Measurements from ENCODE around the gene HYCC1. TPM values are rescaled to one million over a fixed set of nuclear protein-coding genes. Genes with fewer than 3 reads are reported as not detected.
A peak's percentile ranks its signal among the peaks of the same experiment; 100 is the strongest.

The HYCC1 gene
- polyA plus RNA-seq, 1 donor (not counting 4 experiments of a cell fraction or from before 2014, with no cell fraction given): 35.8 TPM

- Histone ChIP-seq H3K4me2 (ENCODE audit: control insufficient read depth, extremely low read depth, insufficient read depth, low read depth, low read length) (peak overlapping the region; percentile 80), H4K20me1 (ENCODE audit: control insufficient read depth, extremely low read depth, insufficient read depth, low read length) (no peaks in the 10 kb centered on the region), H3K9me3 (ENCODE audit: control insufficient read depth, low read depth, low read length) (no peaks in the 10 kb centered on the region), H3K9me1 (ENCODE audit: control insufficient read depth, extremely low read depth, insufficient read depth, low read length) (no peaks in the 10 kb centered on the region), H3K79me2 (ENCODE audit: control insufficient read depth, insufficient read depth, low read length) (no peaks in the 10 kb centered on the region), H3K4me1 (ENCODE audit: control insufficient read depth, extremely low read depth, insufficient read depth, low read length) (peaks cover 36% of the 10 kb centered on the region), H3K27ac (ENCODE audit: control insufficient read depth, insufficient read depth, low read length) (peak overlapping the region; percentile 97), H3K27me3 (ENCODE audit: control insufficient read depth, extremely low read depth, insufficient read depth, low read length) (no peaks in the 10 kb centered on the region), H3K9ac (ENCODE audit: control insufficient read depth, extremely low read depth, insufficient read depth, low read length) (peak overlapping the region; percentile 59), H3K4me3 (ENCODE audit: control insufficient read depth in 2 of 3, extremely low read depth in 1 of 3, insufficient read depth in 2 of 3, low read depth in 1 of 3, low read length in 3 of 3) (peak overlapping the region in 1 of 3 experiments; percentile 27), H2AFZ (ENCODE audit: control insufficient read depth, low read length) (peak overlapping the region; percentile 85), H3K36me3 (ENCODE audit: control insufficient read depth in 2 of 2, extremely low read depth in 1 of 2, insufficient read depth in 2 of 2, low read length in 2 of 2) (no peaks in the 10 kb centered on the region)
- peak; percentile 88 for FAIRE-seq
- dilution Hi-C loops (cut with MboI; ENCODE audit: extremely low pct_ligation_motif_present, low sequenced_read_pairs): no loop called here
- TF ChIP-seq CTCF (optimal IDR thresholded peaks at IDR 0.05 in 1 of 3, IDR thresholded peaks at IDR 0.05 in 1 of 3, conservative IDR thresholded peaks at IDR 0.05 in 1 of 3; ENCODE audit: extremely low read depth in 1 of 3, insufficient read depth in 2 of 3, low read length in 3 of 3) (no peak), EZH2 (IDR thresholded peaks at IDR 0.05; ENCODE audit: low read length) (no peak)
- peak; percentile 78 for DNase-seq (ENCODE audit: low read depth, low spot score)
These were observed 6.9 kb upstream of the HYCC1 start for GRCh38 chr7:23020742-23021401.

- H3K27ac ChIP-seq (ENCODE audit: control insufficient read depth, insufficient read depth, low read length): no peak overlapping the region
- no peak overlapping the region for H3K4me2 ChIP-seq (ENCODE audit: control insufficient read depth, extremely low read depth, insufficient read depth, low read depth, low read length)
These were observed 4.8 kb upstream of the HYCC1 start for GRCh38 chr7:23018750-23019149.

More at GRCh38 chr7:23018750-23019149, 4.8 kb upstream of the HYCC1 start:
- Histone ChIP-seq H2AFZ (ENCODE audit: control insufficient read depth, low read length) (peak overlapping the region; percentile 49), H3K4me1 (ENCODE audit: control insufficient read depth, extremely low read depth, insufficient read depth, low read length) (peaks cover 40% of the 10 kb centered on the region), H4K20me1 (ENCODE audit: control insufficient read depth, extremely low read depth, insufficient read depth, low read length) (no peaks in the 10 kb centered on the region), H3K79me2 (ENCODE audit: control insufficient read depth, insufficient read depth, low read length) (no peaks in the 10 kb centered on the region), H3K9me1 (ENCODE audit: control insufficient read depth, extremely low read depth, insufficient read depth, low read length) (no peaks in the 10 kb centered on the region), H3K36me3 (ENCODE audit: control insufficient read depth in 2 of 2, extremely low read depth in 1 of 2, insufficient read depth in 2 of 2, low read length in 2 of 2) (no peaks in the 10 kb centered on the region), H3K4me3 (ENCODE audit: control insufficient read depth in 2 of 3, extremely low read depth in 1 of 3, insufficient read depth in 2 of 3, low read depth in 1 of 3, low read length in 3 of 3) (no peak overlapping the region), H3K27me3 (ENCODE audit: control insufficient read depth, extremely low read depth, insufficient read depth, low read length) (no peaks in the 10 kb centered on the region), H3K9ac (ENCODE audit: control insufficient read depth, extremely low read depth, insufficient read depth, low read length) (no peak overlapping the region), H3K9me3 (ENCODE audit: control insufficient read depth, low read depth, low read length) (no peaks in the 10 kb centered on the region)
- peak; percentile 55 for FAIRE-seq
- dilution Hi-C loops (cut with MboI; ENCODE audit: extremely low pct_ligation_motif_present, low sequenced_read_pairs): no loop called here
- TF ChIP-seq CTCF (optimal IDR thresholded peaks at IDR 0.05 in 1 of 3, IDR thresholded peaks at IDR 0.05 in 1 of 3, conservative IDR thresholded peaks at IDR 0.05 in 1 of 3; ENCODE audit: extremely low read depth in 1 of 3, insufficient read depth in 2 of 3, low read length in 3 of 3) (no peak), EZH2 (IDR thresholded peaks at IDR 0.05; ENCODE audit: low read length) (no peak)
- no peak for DNase-seq (ENCODE audit: low read depth, low spot score)
